ENCODE results near the gene HPSE2. TPM values are rescaled to one million over a fixed set of nuclear protein-coding genes. Genes with fewer than 3 reads are reported as not detected.

Gene HPSE2
- not detected in 2 replicates for total RNA-seq

GRCh38 chr10:99235658-99236626 is at the start of gene HPSE2:
Gene HPSE2 (minus strand): TSS chr10:99235852.

GRCh38 chr10:98446661-98447221 is 788.9 kb downstream of the HPSE2 start, which contains the start of gene HPS1:
Gene HPS1 (minus strand): TSS chr10:98446935. CDS start chr10:98443240, 3,695 bp downstream.

GRCh38 chr10:98414932-98415730 is 820.5 kb downstream of the HPSE2 start, which contains the start of gene PYROXD2:
Gene PYROXD2 (minus strand): TSS chr10:98415182. CDS start chr10:98415135, 47 bp downstream.

Other genes with a start within 250 kb of the HPSE2 start
- under 0.01 TPM in 1 of 2 replicates, not detected in the other for gene CNNM1, start 93.5 kb upstream of the HPSE2 start, total RNA-seq
- 19.5 and 20.4 TPM in 2 replicates for gene GOT1, start 194.8 kb upstream of the HPSE2 start, total RNA-seq